Measurements from ENCODE around the gene TRIB2. TPM values are rescaled to one million over a fixed set of nuclear protein-coding genes. Genes with fewer than 3 reads are reported as not detected.
A peak's percentile ranks its signal among the peaks of the same experiment; 100 is the strongest.

TRIB2 gene
- total RNA-seq, 4 donors from 2014 or later = 29.7 to 61.3 (median 40.6) TPM

DNA sequence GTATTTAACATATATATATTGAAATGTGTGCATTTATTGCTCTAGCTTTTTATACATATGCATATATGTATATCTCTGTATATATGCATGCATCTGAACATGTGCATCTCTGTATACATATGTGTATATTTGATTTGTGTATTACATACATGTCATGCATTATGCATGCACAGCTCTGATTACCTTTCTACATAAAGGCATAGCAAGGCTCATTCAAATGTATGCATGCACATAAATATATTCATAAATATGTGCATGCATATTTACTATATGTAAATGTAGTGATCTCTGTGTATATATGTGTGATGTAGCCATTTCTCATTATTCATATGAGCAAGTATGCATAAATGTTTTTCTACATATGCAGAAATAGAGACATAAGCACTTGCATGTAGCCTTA is 64.6 kb downstream of the TRIB2 start:
- no peak for DNase-seq (ENCODE audit: low spot score in 2 of 2)
- H3K4me3 ChIP-seq = no peak overlapping the region
- H3K4me1 ChIP-seq = no peaks in the 10 kb centered on the region
- TF ChIP-seq POLR2AphosphoS5 (IDR thresholded peaks at IDR 0.05) = no peak
- no peak for TF ChIP-seq POLR2A (IDR thresholded peaks at IDR 0.05)
- TF ChIP-seq EP300 (IDR thresholded peaks at IDR 0.05) = no peak
- TF ChIP-seq, protein P1, sequence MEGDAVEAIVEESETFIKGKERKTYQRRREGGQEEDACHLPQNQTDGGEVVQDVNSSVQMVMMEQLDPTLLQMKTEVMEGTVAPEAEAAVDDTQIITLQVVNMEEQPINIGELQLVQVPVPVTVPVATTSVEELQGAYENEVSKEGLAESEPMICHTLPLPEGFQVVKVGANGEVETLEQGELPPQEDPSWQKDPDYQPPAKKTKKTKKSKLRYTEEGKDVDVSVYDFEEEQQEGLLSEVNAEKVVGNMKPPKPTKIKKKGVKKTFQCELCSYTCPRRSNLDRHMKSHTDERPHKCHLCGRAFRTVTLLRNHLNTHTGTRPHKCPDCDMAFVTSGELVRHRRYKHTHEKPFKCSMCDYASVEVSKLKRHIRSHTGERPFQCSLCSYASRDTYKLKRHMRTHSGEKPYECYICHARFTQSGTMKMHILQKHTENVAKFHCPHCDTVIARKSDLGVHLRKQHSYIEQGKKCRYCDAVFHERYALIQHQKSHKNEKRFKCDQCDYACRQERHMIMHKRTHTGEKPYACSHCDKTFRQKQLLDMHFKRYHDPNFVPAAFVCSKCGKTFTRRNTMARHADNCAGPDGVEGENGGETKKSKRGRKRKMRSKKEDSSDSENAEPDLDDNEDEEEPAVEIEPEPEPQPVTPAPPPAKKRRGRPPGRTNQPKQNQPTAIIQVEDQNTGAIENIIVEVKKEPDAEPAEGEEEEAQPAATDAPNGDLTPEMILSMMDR (IDR thresholded peaks at IDR 0.05) = no peak
- no peaks in the 10 kb centered on the region for H3K9me3 ChIP-seq
- no peaks in the 10 kb centered on the region for H3K36me3 ChIP-seq
- H3K27ac ChIP-seq = no peak overlapping the region
- H3K27me3 ChIP-seq = no peaks in the 10 kb centered on the region

- no peak for DNase-seq (ENCODE audit: low spot score in 2 of 2)
- WGBS = 71% methylated on average over 7 of the region's 7 CpGs
- Histone ChIP-seq H3K36me3 (no peaks in the 10 kb centered on the region), H3K9me3 (no peaks in the 10 kb centered on the region), H3K4me3 (no peak overlapping the region), H3K27me3 (no peaks in the 10 kb centered on the region), H3K4me1 (no peaks in the 10 kb centered on the region), H3K27ac (no peak overlapping the region)
- no peak for TF ChIP-seq POLR2A (IDR thresholded peaks at IDR 0.05)
- TF ChIP-seq, protein P1 (IDR thresholded peaks at IDR 0.05) = no peak
- TF ChIP-seq POLR2AphosphoS5 (IDR thresholded peaks at IDR 0.05) = no peak
- peak; percentile 41 for TF ChIP-seq EP300 (IDR thresholded peaks at IDR 0.05)
Observed at GRCh38 chr2:12787891-12788801, 71.4 kb downstream of the TRIB2 start.

- no peak overlapping the region for H3K4me3 ChIP-seq
- 92% methylated on average over 3 of the region's 3 CpGs for WGBS
- no peaks in the 10 kb centered on the region for H3K27me3 ChIP-seq
- no peaks in the 10 kb centered on the region for H3K4me1 ChIP-seq
- H3K27ac ChIP-seq = no peak overlapping the region
- no peaks in the 10 kb centered on the region for H3K36me3 ChIP-seq
- no peaks in the 10 kb centered on the region for H3K9me3 ChIP-seq
- TF ChIP-seq, protein P1 (IDR thresholded peaks at IDR 0.05) = no peak
- TF ChIP-seq EP300 (IDR thresholded peaks at IDR 0.05) (no peak), POLR2AphosphoS5 (IDR thresholded peaks at IDR 0.05) (no peak), POLR2A (IDR thresholded peaks at IDR 0.05) (no peak)
- DNase-seq (ENCODE audit: low spot score in 2 of 2) = no peak
Observed at GRCh38 chr2:12791906-12792305, 75.2 kb downstream of the TRIB2 start.
